D341Med (cell line): ENCODE results near the gene PRSS53.

Source experiments
- DNase-seq: peaks from one replicate; pipeline ENCODE4 v3.0.0; 2012; ENCODE audit warnings: low spot score

The PRSS53 gene

GRCh38 chr16:31077592-31078396 lies 10.9 kb downstream of the PRSS53 start:
- DNase-seq, result peak; percentile 14

GRCh38 chr16:31077024-31077423 lies 11.7 kb downstream of the PRSS53 start:
- DNase-seq, result no peak

GRCh38 chr16:31076319-31076718 lies 12.4 kb downstream of the PRSS53 start:
- no peak for DNase-seq

GRCh38 chr16:31074814-31075183 lies 13.9 kb downstream of the PRSS53 start:
- DNase-seq, result no peak

GRCh38 chr16:31073970-31074813 lies 14.6 kb downstream of the PRSS53 start, which contains the start of the genes ZNF646 and ZNF668:
Gene ZNF646, plus strand, starts transcription at chr16:31074422. Its CDS starts 1,903 bp downstream, at chr16:31076325.
Gene ZNF668, minus strand, starts transcription at chr16:31074240. Its CDS starts 9,781 bp downstream, at chr16:31064459.
- DNase-seq, result peak; percentile 89

GRCh38 chr16:31073142-31073969 lies 15.4 kb downstream of the PRSS53 start:
- peak; percentile 88 for DNase-seq

- peak; percentile 30 for DNase-seq
Measured at GRCh38 chr16:31072540-31073141, 16.1 kb downstream of the PRSS53 start.

- DNase-seq, result peak; percentile 22
Measured at GRCh38 chr16:31071861-31072260, 16.9 kb downstream of the PRSS53 start.

GRCh38 chr16:31067342-31067741 lies 21.4 kb downstream of the PRSS53 start:
- no peak for DNase-seq

- DNase-seq, result peak; percentile 90
Measured at GRCh38 chr16:31064882-31065461, 23.8 kb downstream of the PRSS53 start.

GRCh38 chr16:31063843-31064611 lies 24.7 kb downstream of the PRSS53 start:
- DNase-seq, result peak; percentile 14

GRCh38 chr16:31063495-31063842 lies 25.3 kb downstream of the PRSS53 start:
- DNase-seq, result no peak

- no peak for DNase-seq
Measured at GRCh38 chr16:31061813-31062440, 26.8 kb downstream of the PRSS53 start.

GRCh38 chr16:31061126-31061812 lies 27.5 kb downstream of the PRSS53 start:
- no peak for DNase-seq

GRCh38 chr16:31055613-31056012 lies 33.1 kb downstream of the PRSS53 start:
- peak; percentile 10 for DNase-seq

- DNase-seq, result no peak
Measured at GRCh38 chr16:31052114-31052513, 36.6 kb downstream of the PRSS53 start.

GRCh38 chr16:31050280-31051030 lies 38.3 kb downstream of the PRSS53 start:
- DNase-seq, result no peak

GRCh38 chr16:31043898-31044481 lies 44.8 kb downstream of the PRSS53 start:
- no peak for DNase-seq
